ENCODE measurements around the gene ZNF175.

Gene ZNF175

GRCh38 chr19:51550848-51551672 is 20.0 kb upstream of the ZNF175 start:
- no peak for DNase-seq (ENCODE audit: low spot score)

- DNase-seq (ENCODE audit: low spot score): no peak
These were observed 19.2 kb upstream of the ZNF175 start for GRCh38 chr19:51551673-51552432.

- DNase-seq (ENCODE audit: low spot score): no peak
These were observed 18.5 kb upstream of the ZNF175 start for GRCh38 chr19:51552608-51552995.

GRCh38 chr19:51552996-51553725 is 17.9 kb upstream of the ZNF175 start:
- peak; percentile 70 for DNase-seq (ENCODE audit: low spot score)

- DNase-seq (ENCODE audit: low spot score): no peak
These were observed 11.8 kb upstream of the ZNF175 start for GRCh38 chr19:51559240-51559639.

- no peak for DNase-seq (ENCODE audit: low spot score)
These were observed 10.7 kb upstream of the ZNF175 start for GRCh38 chr19:51560339-51560738.

GRCh38 chr19:51564791-51565190 is 6.3 kb upstream of the ZNF175 start:
- peak; percentile 21 for DNase-seq (ENCODE audit: low spot score)

GRCh38 chr19:51565583-51565982 is 5.5 kb upstream of the ZNF175 start:
- DNase-seq (ENCODE audit: low spot score): no peak

- DNase-seq (ENCODE audit: low spot score): no peak
These were observed 4.5 kb upstream of the ZNF175 start for GRCh38 chr19:51566489-51567100.

GRCh38 chr19:51567583-51567982 is 3.5 kb upstream of the ZNF175 start:
- no peak for DNase-seq (ENCODE audit: low spot score)

GRCh38 chr19:51568456-51568855 is 2.6 kb upstream of the ZNF175 start:
- DNase-seq (ENCODE audit: low spot score): no peak

- DNase-seq (ENCODE audit: low spot score): peak; percentile 49
These were observed 516 bp downstream of the ZNF175 start for GRCh38 chr19:51571599-51571998.

GRCh38 chr19:51572410-51572809 is 1.3 kb downstream of the ZNF175 start:
- DNase-seq (ENCODE audit: low spot score): peak; percentile 71

GRCh38 chr19:51572908-51573307 is 1.8 kb downstream of the ZNF175 start:
- no peak for DNase-seq (ENCODE audit: low spot score)

- DNase-seq (ENCODE audit: low spot score): peak; percentile 26
These were observed 2.2 kb downstream of the ZNF175 start for GRCh38 chr19:51573331-51573730.

GRCh38 chr19:51576850-51577249 is 5.8 kb downstream of the ZNF175 start:
- no peak for DNase-seq (ENCODE audit: low spot score)

- DNase-seq (ENCODE audit: low spot score): no peak
These were observed 15.1 kb downstream of the ZNF175 start for GRCh38 chr19:51586103-51586728.

GRCh38 chr19:51586799-51587198 is 15.7 kb downstream of the ZNF175 start:
- DNase-seq (ENCODE audit: low spot score): no peak

- no peak for DNase-seq (ENCODE audit: low spot score)
These were observed 16.4 kb downstream of the ZNF175 start for GRCh38 chr19:51587264-51588191.

- DNase-seq (ENCODE audit: low spot score): no peak
These were observed 18.4 kb downstream of the ZNF175 start for GRCh38 chr19:51589511-51589910.

GRCh38 chr19:51590441-51590840 is 19.4 kb downstream of the ZNF175 start:
- DNase-seq (ENCODE audit: low spot score): no peak

Measured in hematopoietic multipotent progenitor cell treated with erythropoietin and hydrocortisone succinate and interleukin-3 and kit ligand, for 17 days (in vitro differentiated cells).